ENCODE results near the gene KCNJ18. TPM values are rescaled to one million over a fixed set of nuclear protein-coding genes. Genes with fewer than 3 reads are reported as not detected.
A peak's percentile ranks its signal among the peaks of the same experiment; 100 is the strongest.
"Not testable (repeated sequence)": the region's sequence is repeated elsewhere in the genome, so short reads cannot be mapped to it uniquely, and the experiment has no call there.

Gene KCNJ18
- not detected for total RNA-seq
- not detected for polyA plus RNA-seq

DNA sequence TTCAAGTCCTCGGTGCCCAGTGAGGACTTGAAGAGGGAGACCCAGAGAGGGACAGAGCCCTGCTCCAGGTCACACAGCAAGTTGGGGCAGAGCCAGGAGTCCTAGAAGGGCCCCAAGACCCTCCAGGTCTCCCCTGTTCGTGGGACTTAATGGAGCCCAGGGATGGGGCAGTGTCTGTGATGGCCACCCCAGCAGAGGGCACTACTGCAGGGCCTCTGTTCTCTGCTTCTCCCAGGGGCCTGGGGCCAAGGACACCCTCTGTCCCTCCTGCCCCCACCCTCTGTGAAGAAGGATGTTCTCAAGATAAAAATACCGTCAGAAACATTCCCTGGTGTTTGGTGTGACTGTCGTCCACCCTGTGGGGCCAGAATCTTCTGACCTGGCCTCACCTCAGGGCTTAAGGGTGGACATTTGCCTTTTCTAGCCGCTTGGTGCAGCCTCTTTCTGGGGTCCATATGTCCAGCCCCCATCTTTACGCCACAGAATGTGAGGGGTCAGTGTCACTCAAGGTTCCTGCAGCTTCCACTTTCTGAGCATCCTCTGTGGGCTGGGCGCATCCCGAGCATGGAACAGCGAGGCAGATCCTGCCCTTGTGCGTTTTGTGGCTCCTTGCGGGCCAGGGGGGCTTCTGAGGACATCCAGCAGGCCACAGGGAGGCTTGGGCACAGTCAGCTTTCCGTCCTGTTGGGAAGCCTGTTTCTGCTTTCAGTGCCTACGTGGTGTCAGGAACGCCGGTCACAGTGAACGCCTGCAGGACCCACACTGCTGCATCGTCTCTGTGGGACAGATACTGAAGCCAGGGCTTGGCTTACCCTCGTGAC, at the start of gene KCNJ18:
TSS of gene KCNJ18 (plus strand) at position 641 of the 821 bp plus-strand sequence. CDS start 10,264 bp downstream, outside the sequence.
- 51 to 59% methylated on average over 17 to 18 of the region's 18 CpGs for WGBS, 2 donors
- intact Hi-C loops (cut with DNase I); H3K27me3 ChIP-seq; H3K4me3 ChIP-seq; H3K27ac ChIP-seq; FAIRE-seq; H3K4me1 ChIP-seq; H3K36me3 ChIP-seq; ATAC-seq; H3K9me3 ChIP-seq: not testable (repeated sequence)
- DNase-seq, result peak in 1 of 6 donors; percentile 21

DNA sequence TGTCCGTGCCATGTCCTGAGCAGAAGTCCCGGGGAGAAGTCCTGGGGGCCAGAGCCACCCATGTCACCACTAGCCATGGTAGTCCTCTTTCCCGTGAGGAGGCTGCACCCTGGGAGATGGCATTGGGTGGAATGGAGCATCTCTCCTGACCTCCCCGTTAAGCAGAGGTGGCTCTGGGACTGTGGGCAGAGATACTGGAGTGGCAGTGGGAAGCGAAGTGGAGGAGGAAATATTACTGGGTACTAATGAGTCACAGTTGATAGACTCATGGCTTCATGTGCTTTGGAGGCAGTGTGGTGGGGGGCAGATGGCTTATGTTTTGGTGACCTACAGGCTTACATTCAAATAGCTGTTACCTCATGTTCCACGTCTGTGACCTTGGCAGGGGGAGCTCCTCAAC, 44.2 kb upstream of the KCNJ18 start:
- H3K27me3 ChIP-seq; H3K4me1 ChIP-seq; DNase-seq; H3K36me3 ChIP-seq; H3K4me3 ChIP-seq; FAIRE-seq; ATAC-seq; H3K9me3 ChIP-seq; intact Hi-C loops (cut with DNase I); H3K27ac ChIP-seq: not testable (repeated sequence)
- WGBS, 2 donors, result 60 to 73% methylated on average over 6 of the region's 6 CpGs

DNA sequence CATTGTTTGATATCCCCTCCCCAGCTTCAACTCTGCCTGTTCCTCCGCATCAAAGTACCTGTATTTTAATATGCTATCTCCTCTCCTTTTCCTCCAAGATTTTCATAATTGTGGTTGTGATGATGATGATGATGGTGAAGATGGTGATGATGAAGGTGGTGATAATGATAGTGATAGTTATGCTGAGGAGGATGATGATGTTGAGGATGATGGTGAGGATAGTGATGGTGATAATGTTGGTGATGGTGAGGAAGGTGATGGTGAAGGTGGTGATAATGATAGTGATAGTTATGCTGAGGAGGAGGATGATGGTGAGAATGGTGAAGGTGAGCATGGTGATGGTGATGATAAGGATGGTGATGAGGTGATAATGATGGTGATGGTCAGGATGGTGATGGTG, 42.3 kb upstream of the KCNJ18 start:
- not testable (repeated sequence) for ATAC-seq, FAIRE-seq

DNA sequence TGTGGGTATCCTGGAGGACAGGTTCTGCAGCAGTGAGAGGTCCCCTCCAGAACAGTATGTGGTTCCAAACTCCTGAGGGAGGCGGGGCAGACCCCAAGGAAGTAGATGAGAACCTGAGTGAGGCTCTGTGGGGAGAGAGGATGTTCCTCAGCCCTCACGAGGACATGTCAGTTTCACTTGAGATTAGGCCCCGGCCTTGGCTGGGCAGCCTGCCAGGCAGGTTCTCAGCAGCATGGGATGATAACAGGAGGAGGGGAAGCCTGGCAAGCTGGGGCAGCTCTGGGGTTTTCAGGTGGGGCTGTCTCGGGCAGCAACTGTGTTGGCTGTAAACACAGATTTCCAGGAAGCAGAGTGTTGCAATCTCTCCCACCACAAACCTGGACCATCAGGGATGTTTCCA, 40.3 kb upstream of the KCNJ18 start:
- H3K27me3 ChIP-seq; ATAC-seq; H3K27ac ChIP-seq; DNase-seq; H3K9me3 ChIP-seq; H3K36me3 ChIP-seq; H3K4me1 ChIP-seq; intact Hi-C loops (cut with DNase I); FAIRE-seq; H3K4me3 ChIP-seq: not testable (repeated sequence)
- 12 to 18% methylated on average over 4 of the region's 4 CpGs for WGBS, 2 donors

More for the DNA sequence above, 42.3 kb upstream of the KCNJ18 start:
- intact Hi-C loops (cut with DNase I); H3K4me1 ChIP-seq; DNase-seq; H3K9me3 ChIP-seq; H3K4me3 ChIP-seq; H3K27me3 ChIP-seq; H3K27ac ChIP-seq; H3K36me3 ChIP-seq: not testable (repeated sequence)
- WGBS, 2 donors, result 63 to 71% methylated on average over 1 of the region's 1 CpG

DNA sequence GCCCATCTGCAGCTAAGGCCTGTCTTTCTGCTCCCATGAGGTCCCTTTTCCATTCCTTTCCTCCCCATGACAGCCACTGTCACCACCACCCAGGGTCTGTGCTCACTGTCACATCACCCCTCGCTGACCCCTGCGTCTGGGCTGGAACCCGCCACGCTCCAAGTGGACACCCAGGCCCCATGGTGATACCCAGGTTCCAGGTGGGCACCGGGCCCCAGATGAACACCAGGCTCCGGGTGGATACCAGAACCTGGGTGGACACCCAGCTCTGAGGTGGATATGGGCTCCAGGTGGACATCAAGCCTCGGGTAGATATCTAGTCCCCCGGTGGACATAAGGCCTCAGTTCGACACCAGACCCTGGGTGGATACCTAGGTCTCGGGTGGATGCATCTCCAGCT, 39.1 kb upstream of the KCNJ18 start:
- H3K27ac ChIP-seq; FAIRE-seq; H3K36me3 ChIP-seq; DNase-seq; intact Hi-C loops (cut with DNase I); H3K9me3 ChIP-seq; H3K4me3 ChIP-seq; H3K27me3 ChIP-seq; H3K4me1 ChIP-seq; ATAC-seq: not testable (repeated sequence)
- 83 to 90% methylated on average over 10 of the region's 10 CpGs for whole genome bisulfite sequencing, 2 donors

DNA sequence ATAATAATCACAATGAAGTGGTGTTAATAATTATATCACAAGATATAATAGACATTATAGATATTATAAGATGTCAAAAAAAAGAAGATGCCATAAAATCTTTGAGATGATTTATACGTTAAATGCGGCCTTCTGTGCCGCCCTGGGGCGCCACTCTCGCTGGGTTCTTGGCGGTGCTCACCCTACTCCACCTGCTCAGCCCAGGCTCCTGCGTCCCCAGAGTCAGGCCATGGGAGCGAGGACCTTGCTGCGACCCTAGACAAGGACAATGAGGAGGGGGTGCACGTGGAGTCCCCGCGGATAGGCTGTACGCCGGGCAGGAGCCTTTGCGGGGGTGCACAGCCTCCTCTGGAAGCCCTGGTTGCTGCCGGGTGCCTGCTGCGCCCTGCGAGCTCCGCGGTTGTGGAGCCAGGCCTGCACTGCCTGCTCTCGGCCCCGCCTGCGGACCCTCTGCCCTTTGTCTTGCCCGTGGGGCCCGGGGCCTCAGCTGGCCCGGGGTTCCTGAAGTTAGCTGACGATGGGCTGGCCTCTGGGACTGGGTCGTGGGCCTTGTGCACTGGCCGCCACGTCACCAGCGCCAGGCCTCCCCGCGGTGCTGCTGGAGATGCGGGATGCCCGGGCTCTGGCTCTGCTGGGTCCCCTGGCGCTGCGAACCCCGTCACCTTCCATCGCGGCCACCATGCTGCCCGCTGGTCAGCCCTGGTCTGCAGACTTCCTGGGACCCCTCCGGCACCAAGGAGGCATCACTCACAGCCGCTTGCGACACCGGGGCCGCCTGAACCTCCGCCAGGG, 35.6 kb upstream of the KCNJ18 start:
- H3K36me3 ChIP-seq; H3K4me3 ChIP-seq; H3K27me3 ChIP-seq; H3K9me3 ChIP-seq; DNase-seq; ATAC-seq; H3K27ac ChIP-seq; FAIRE-seq; intact Hi-C loops (cut with DNase I); H3K4me1 ChIP-seq: not testable (repeated sequence)
- WGBS, 2 donors, result 52 to 59% methylated on average over 40 to 47 of the region's 47 CpGs

DNA sequence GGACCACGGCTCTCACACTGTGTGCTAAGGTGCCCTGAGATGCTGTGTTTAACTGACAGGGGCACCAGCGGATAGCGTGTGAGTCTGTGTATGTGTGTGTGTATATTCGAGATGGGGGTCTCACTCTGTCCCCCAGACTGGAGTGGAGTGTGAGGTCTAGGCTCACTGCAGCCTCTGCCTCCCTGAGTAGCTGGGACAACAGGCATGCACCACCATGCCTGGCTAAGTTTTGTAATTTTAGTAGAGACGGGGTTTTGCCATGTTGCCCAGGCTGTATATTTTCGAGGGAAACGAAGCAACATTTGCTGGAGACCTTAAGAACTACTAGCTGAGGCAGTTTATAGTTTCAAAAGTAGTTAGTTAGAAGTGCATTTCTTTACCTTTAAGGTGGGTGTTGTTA, 32.7 kb upstream of the KCNJ18 start:
- H3K27ac ChIP-seq; H3K9me3 ChIP-seq; H3K4me1 ChIP-seq; H3K36me3 ChIP-seq; H3K4me3 ChIP-seq; intact Hi-C loops (cut with DNase I); DNase-seq; H3K27me3 ChIP-seq; ATAC-seq; FAIRE-seq: not testable (repeated sequence)
- 34 to 46% methylated on average over 6 of the region's 7 CpGs for WGBS, 2 donors

DNA sequence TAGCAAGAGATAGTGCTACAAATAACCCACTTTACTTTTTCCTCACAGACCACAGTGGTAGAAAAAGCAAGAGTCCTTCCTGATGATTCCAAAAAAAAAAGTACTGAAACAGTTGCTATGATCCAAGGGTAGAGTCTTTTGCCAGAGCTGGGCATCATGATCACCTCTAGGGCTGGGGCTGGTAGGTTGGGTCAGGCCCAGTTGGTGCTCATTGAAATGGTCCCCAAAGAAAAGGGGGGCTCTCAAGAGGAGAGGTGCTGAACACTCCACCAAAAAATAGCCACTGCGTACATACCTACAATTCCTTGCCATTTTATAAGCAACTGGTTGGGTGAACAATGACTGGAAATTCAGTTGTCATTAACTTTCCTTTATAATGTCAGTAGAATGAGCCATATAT, 30.9 kb upstream of the KCNJ18 start:
- FAIRE-seq; ATAC-seq; H3K4me1 ChIP-seq; DNase-seq; H3K36me3 ChIP-seq; H3K27ac ChIP-seq; intact Hi-C loops (cut with DNase I); H3K4me3 ChIP-seq; H3K9me3 ChIP-seq; H3K27me3 ChIP-seq: not testable (repeated sequence)
- WGBS, 2 donors, result 50 to 83% methylated on average over 1 of the region's 1 CpG

DNA sequence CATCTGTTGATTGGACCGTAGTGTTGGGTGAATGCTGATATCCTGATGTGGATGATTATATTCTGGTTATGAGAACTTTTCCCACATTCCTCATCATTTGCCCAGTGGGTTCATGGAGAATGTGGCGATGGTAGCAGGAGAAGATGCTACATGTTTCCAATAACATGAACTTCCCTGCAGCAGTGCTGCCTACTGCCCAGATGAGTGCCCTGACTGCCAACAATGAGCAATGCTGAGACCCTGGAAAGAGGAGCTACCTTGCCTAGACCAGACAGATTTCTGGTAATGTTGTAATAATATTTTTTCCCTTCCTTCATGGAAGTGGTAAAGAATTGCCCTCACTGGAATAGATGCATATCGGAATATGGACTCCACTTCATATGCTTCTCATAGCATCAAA, 29.2 kb upstream of the KCNJ18 start:
- ATAC-seq; H3K4me3 ChIP-seq; H3K36me3 ChIP-seq; FAIRE-seq; H3K4me1 ChIP-seq; H3K27ac ChIP-seq; DNase-seq; intact Hi-C loops (cut with DNase I); H3K9me3 ChIP-seq; H3K27me3 ChIP-seq: not testable (repeated sequence)
- 62 to 63% methylated on average over 3 of the region's 3 CpGs for WGBS, 2 donors

DNA sequence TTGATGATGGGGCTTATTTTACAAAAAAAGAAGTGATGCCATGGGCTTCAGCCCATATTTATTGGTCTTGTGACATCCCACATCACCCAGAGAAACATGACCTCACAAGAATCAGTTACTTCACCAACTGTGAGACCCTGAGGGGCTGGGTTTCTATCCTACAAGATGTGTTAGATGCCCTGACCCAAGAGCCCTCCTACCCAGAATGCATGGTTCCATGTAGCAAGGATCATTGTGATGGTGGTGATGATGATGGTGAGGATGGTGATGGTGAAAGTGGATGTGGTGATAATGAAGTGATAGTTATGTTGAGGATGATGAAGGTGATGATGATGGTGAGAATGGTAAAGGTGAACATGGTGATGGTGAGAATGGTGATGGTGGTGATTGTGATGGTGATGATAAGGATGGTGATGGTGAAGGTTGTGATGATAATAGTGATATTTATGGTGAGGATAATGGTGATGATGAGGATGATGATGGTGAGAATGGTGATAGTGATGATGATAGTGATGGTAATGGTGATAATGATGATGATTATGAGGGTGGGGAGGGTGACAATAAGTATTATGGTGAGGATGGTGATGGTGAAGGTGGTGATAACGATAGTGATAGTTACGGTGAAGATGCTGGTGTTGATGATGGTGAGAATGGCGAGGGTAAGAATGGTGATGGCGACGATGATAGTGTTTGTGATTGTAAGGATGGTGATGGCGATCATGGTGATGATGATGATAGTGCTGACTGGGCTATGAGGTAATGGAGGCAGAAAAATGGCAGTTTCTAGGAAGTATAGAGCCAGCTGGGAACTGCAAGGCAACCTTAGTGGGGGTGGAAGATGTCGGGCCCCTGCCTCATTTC, 28.5 kb upstream of the KCNJ18 start:
- peak in 1 of 4 donors; percentile 41 for ATAC-seq
- H3K27me3 ChIP-seq; H3K36me3 ChIP-seq; intact Hi-C loops (cut with DNase I); H3K9me3 ChIP-seq; H3K27ac ChIP-seq; DNase-seq; FAIRE-seq; H3K4me3 ChIP-seq; H3K4me1 ChIP-seq: not testable (repeated sequence)
- WGBS, 2 donors, result 51 to 52% methylated on average over 7 of the region's 7 CpGs

DNA sequence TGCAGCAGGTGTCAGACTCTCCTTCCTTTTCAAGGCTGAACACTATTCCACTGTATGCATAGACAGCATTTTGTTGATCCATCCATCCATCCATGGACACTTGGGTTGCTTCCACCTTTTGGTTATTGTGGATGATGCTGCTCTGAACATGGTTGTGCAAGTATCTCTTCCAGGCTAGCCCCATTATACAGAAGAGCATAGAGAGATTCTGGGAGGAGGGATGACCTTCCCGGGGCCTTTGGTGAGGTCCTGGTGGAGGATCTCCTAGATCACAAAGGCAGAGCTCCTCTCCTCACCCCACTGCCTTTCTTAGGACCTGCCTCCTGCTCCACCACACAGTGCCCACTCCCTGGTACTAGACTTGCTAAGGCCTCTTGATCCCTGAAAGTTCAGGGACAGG, 27.2 kb upstream of the KCNJ18 start:
- intact Hi-C loops (cut with DNase I); H3K27ac ChIP-seq; ATAC-seq; FAIRE-seq; H3K4me1 ChIP-seq; H3K27me3 ChIP-seq; H3K36me3 ChIP-seq; H3K9me3 ChIP-seq; H3K4me3 ChIP-seq: not testable (repeated sequence)
- DNase-seq, result peak in 1 of 6 donors; percentile 6
- WGBS, 2 donors, result 47 to 64% methylated on average over 1 of the region's 1 CpG

All from pancreas (tissue), 10 donors.